SK-N-SH (cell line): ENCODE measurements around the gene FALEC.

Source experiments
- CHD2 ChIP-seq: fragments of 150-350 bp; IDR thresholded peaks from 2 replicates; pipeline ENCODE4 v1.6.1; 2018; ENCODE audit warnings: low read length; ENCODE audit not compliant: partially characterized antibody
- CTCF ChIP-seq: fragments of 200-600 bp; sonication (generic); IDR thresholded peaks from 2 replicates; pipeline ENCODE4 v1.6.1; 2017; ENCODE audit warnings: antibody characterized with exemption, mild to moderate bottlenecking, moderate library complexity
- MAX ChIP-seq: IDR thresholded peaks from 2 replicates; pipeline ENCODE4 v1.4.0; 2012; ENCODE audit warnings: low read depth
- MXI1 ChIP-seq: IDR thresholded peaks from 2 replicates; pipeline ENCODE4 v1.6.1; 2012; ENCODE audit warnings: mild to moderate bottlenecking, low read depth, low read length, improper control_type of control experiment
- PBX3 ChIP-seq: IDR thresholded peaks from 2 replicates; pipeline ENCODE4; 2012
- RAD21 ChIP-seq: IDR thresholded peaks from 2 replicates; pipeline ENCODE4 v1.6.1; 2012; ENCODE audit warnings: mild to moderate bottlenecking, low read length
- SMC3 ChIP-seq: IDR thresholded peaks from 2 replicates; pipeline ENCODE4 v1.6.1; 2012; ENCODE audit warnings: low read depth, low read length, improper control_type of control experiment
- TAF1 ChIP-seq: IDR thresholded peaks from 2 replicates; pipeline ENCODE4 v1.6.1; 2012; ENCODE audit warnings: low read depth, mild to moderate bottlenecking, low read length, moderate library complexity, borderline replicate concordance
- USF2 ChIP-seq: fragments of 150-350 bp; IDR thresholded peaks from 2 replicates; pipeline ENCODE4 v1.6.1; 2017; ENCODE audit warnings: antibody characterized with exemption, low read length, low read depth, borderline replicate concordance

GRCh38 chr1:150560576-150561253 lies 45.2 kb downstream of the FALEC start:
- peak; percentile 84 for TF ChIP-seq CTCF
- TF ChIP-seq RAD21: peak; percentile 79
- TF ChIP-seq MAX: no peak
- no peak for TF ChIP-seq USF2
- no peak; the same call in 1 of the 2 replicates for TF ChIP-seq MXI1
- no peak for TF ChIP-seq PBX3
- peak; percentile 23; the same call in 1 of the 2 replicates for TF ChIP-seq TAF1
- TF ChIP-seq CHD2: no peak
- TF ChIP-seq SMC3: peak; percentile 63
